NCI-H69 (cell line): ENCODE measurements around the gene CYB561A3.

Experiments used
- DNase-seq: peaks from one replicate; lab custom pipeline; 2025; lab: John Stamatoyannopoulos, UW

CYB561A3 gene

GRCh38 chr11:61325649-61326414 is 35.9 kb downstream of the CYB561A3 start:
- DNase-seq: no peak

DNA sequence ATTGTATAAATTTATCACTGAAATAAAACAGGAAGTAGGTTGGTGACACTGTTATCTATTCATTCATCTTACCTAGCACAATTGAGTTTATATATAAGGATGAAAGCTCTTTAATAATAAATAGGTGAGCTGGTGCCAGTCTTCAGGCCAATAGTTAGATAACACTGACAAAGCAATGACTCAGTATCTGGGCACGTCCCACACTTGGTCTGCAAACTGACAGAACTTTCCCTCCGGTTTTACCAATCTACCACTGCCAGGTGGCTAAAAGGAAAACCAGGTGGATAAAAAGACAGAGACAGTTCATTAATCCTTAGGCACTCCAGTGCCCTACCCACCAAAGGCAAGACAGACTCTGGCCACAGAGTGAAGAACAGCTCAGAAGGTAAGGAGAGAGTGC is 46.4 kb downstream of the CYB561A3 start:
- no peak for DNase-seq

GRCh38 chr11:61310749-61311148 is 50.9 kb downstream of the CYB561A3 start:
- DNase-seq: no peak

DNA sequence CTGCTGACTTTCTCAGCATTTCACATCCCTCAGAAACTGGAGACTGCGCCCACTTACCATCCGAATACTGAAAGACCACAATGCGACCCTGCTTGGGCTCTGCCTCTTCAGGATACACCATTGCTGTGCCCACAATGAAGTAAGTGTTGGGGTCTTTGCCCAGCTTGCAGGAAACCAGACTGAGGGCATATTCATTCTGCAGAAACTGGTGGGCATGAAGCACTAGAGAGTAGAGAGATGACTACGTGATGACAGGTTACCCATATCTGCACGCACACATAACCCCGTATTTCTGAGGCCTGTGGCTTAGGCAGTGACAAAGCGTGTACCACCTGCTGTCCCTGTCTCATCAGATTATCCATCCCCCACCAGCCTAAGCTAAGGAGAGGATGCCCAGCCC is 51.9 kb downstream of the CYB561A3 start:
- DNase-seq: no peak

- no peak for DNase-seq
Measured at GRCh38 chr11:61309141-61309540, 52.5 kb downstream of the CYB561A3 start.

- no peak for DNase-seq
Measured at GRCh38 chr11:61307354-61307753, 54.3 kb downstream of the CYB561A3 start.

GRCh38 chr11:61306221-61306620 is 55.5 kb downstream of the CYB561A3 start:
- no peak for DNase-seq

DNA sequence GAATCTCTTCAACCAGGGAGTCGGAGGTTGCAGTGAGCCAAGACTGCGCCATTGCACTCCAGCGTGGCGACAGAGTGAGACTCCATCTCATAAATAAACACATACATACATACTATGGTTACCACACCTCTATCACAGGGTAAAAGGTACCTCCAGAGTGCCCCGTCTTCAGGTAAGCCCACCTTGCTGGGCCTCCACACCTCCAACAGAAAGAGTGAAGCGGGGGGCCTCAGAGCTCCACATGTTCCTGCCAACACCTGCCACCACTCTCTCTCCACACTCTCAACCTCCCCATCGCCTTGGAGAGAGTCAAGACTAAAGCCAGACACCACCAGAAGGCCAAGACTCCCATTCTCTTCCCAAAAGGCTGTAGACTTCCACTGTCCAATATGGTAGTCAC is 56.3 kb downstream of the CYB561A3 start:
- DNase-seq: no peak

GRCh38 chr11:61303725-61304124 is 58.0 kb downstream of the CYB561A3 start:
- no peak for DNase-seq

- DNase-seq: no peak
Measured at GRCh38 chr11:61302550-61302949, 59.1 kb downstream of the CYB561A3 start.
